WTC11 (cell line): ENCODE measurements around the gene YAP1. TPM values are rescaled to one million over a fixed set of nuclear protein-coding genes. Genes with fewer than 3 reads are reported as not detected.
A peak's percentile ranks its signal among the peaks of the same experiment; 100 is the strongest.

Source experiments
- ATAC-seq: fragments of 200-7000 bp; cut with Tn5 transposase; 2 replicates; pipeline ENCODE4 v1.10.0; 2021; ENCODE audit warnings: mild to moderate bottlenecking, moderate library complexity
- CTCF ChIA-PET: fragments of 300-600 bp; sonication (Branson Sonifier 250); formaldehyde crosslinking; loops from one replicate; lab custom pipeline; 2021; ENCODE audit warnings: antibody characterized with exemption; lab: Charles Lee
- POLR2A ChIA-PET: fragments of 350-600 bp; sonication (Branson Sonifier 250); formaldehyde crosslinking; loops from one replicate; lab custom pipeline; 2021; ENCODE audit warnings: antibody characterized with exemption; lab: Charles Lee
- DNase-seq: peaks from one replicate; pipeline ENCODE4 v3.0.0; 2021; ENCODE audit warnings: low spot score
- H3K27ac Mint-ChIP-seq: 2 replicates; pipeline ENCODE4 v1.8.0; 2021; ENCODE audit warnings: mixed read lengths
- H3K27me3 Mint-ChIP-seq: 2 replicates; pipeline ENCODE4 v1.8.0; 2021; ENCODE audit warnings: low read depth, mild to moderate bottlenecking, moderate library complexity, mixed read lengths
- H3K36me3 Mint-ChIP-seq: 2 replicates; pipeline ENCODE4 v1.8.0; 2021; ENCODE audit warnings: mixed read lengths
- H3K4me1 Mint-ChIP-seq: 2 replicates; pipeline ENCODE4 v1.8.0; 2022; ENCODE audit warnings: mixed read lengths
- H3K4me3 Mint-ChIP-seq: 2 replicates; pipeline ENCODE4 v1.8.0; 2021; ENCODE audit warnings: mild to moderate bottlenecking, moderate library complexity, mixed read lengths
- H3K9me3 Mint-ChIP-seq: 2 replicates; pipeline ENCODE4 v1.8.0; 2021; ENCODE audit warnings: mixed read lengths
- CBFB ChIP-seq: sonication (generic); formaldehyde crosslinking; IDR thresholded peaks from 2 replicates; pipeline ENCODE4 v1.8.1; 2022; ENCODE audit warnings: mild to moderate bottlenecking, low read depth, missing genetic modification reagents
- ERG ChIP-seq: fragments of 250-450 bp; sonication (Bioruptor Pico); IDR thresholded peaks from 2 replicates; pipeline ENCODE4 v1.8.0; 2021; ENCODE audit warnings: mild to moderate bottlenecking
- GRHL2 ChIP-seq: fragments of 250-450 bp; sonication (Bioruptor Pico); IDR thresholded peaks from 2 replicates; pipeline ENCODE4 v1.8.0; 2022; ENCODE audit warnings: mild to moderate bottlenecking, moderate library complexity; ENCODE audit not compliant: insufficient replicate concordance, severe bottlenecking
- HMGA2 ChIP-seq: fragments of 250-450 bp; sonication (Bioruptor Pico); IDR thresholded peaks from 2 replicates; pipeline ENCODE4 v1.4.0; 2021; ENCODE audit warnings: mild to moderate bottlenecking, moderate library complexity
- IRF2 ChIP-seq: sonication (generic); formaldehyde crosslinking; IDR thresholded peaks from 2 replicates; pipeline ENCODE4 v1.8.0; 2022; ENCODE audit warnings: low read depth, missing genetic modification reagents, borderline replicate concordance
- KAT7 ChIP-seq: sonication (generic); formaldehyde crosslinking; IDR thresholded peaks from 2 replicates; pipeline ENCODE4 v1.8.1; 2023; ENCODE audit warnings: missing genetic modification reagents, mild to moderate bottlenecking, borderline replicate concordance
- MYBL2 ChIP-seq: sonication (generic); formaldehyde crosslinking; IDR thresholded peaks from 2 replicates; pipeline ENCODE4 v1.8.1; 2023; ENCODE audit warnings: mild to moderate bottlenecking, moderate library complexity, missing genetic modification reagents
- NFYB ChIP-seq: sonication (generic); formaldehyde crosslinking; conservative IDR thresholded peaks from 2 replicates; pipeline ENCODE4 v1.8.0; 2022; ENCODE audit warnings: low read depth, missing genetic modification reagents
- SOX15 ChIP-seq: fragments of 250-450 bp; sonication (Bioruptor Pico); IDR thresholded peaks from 2 replicates; pipeline ENCODE4 v1.9.0; 2021; ENCODE audit warnings: mild to moderate bottlenecking
- TEAD4 ChIP-seq: sonication (generic); formaldehyde crosslinking; IDR thresholded peaks from 2 replicates; pipeline ENCODE4 v1.8.0; 2022; ENCODE audit warnings: mild to moderate bottlenecking, missing genetic modification reagents
- ZNF416 ChIP-seq: fragments of 250-450 bp; sonication (Bioruptor Pico); IDR thresholded peaks from 2 replicates; pipeline ENCODE4 v1.9.0; 2021; ENCODE audit warnings: mild to moderate bottlenecking, inconsistent platforms
- ZNF423 ChIP-seq: fragments of 250-450 bp; sonication (Bioruptor Pico); IDR thresholded peaks from 2 replicates; pipeline ENCODE4 v2.1.2; 2022; ENCODE audit warnings: mild to moderate bottlenecking, moderate library complexity
- total RNA-seq: library from RNA; stranded (reverse); gene quantifications from 3 replicates; pipeline ENCODE4 v1.2.3, GENCODE V29; 2021
- TF ChIP-seq, protein P1 (sequence below): sonication (generic); formaldehyde crosslinking; IDR thresholded peaks from 2 replicates; pipeline ENCODE4 v1.8.0; 2023; ENCODE audit warnings: mild to moderate bottlenecking, missing genetic modification reagents
- TF ChIP-seq, protein P2 (sequence below): sonication (generic); formaldehyde crosslinking; IDR thresholded peaks from 2 replicates; pipeline ENCODE4 v1.8.1; 2023; ENCODE audit warnings: mild to moderate bottlenecking, moderate library complexity, missing genetic modification reagents
- TF ChIP-seq, protein P3 (sequence below): sonication (generic); formaldehyde crosslinking; IDR thresholded peaks from 2 replicates; pipeline ENCODE4 v1.8.1; 2023; ENCODE audit warnings: mild to moderate bottlenecking, missing genetic modification reagents
- TF ChIP-seq, protein P4 (sequence below): sonication (generic); formaldehyde crosslinking; IDR thresholded peaks from 2 replicates; pipeline ENCODE4 v1.8.0; 2022; ENCODE audit warnings: mild to moderate bottlenecking, missing genetic modification reagents
- TF ChIP-seq, protein P5 (sequence below): fragments of 250-450 bp; sonication (Bioruptor Pico); conservative IDR thresholded peaks from 2 replicates; pipeline ENCODE4 v1.9.0; 2021; ENCODE audit warnings: mild to moderate bottlenecking

YAP1 gene
- total RNA-seq, 1 experiment from 2014 or later: 88.7 TPM

GRCh38 chr11:102099755-102100154 is 10.5 kb upstream of the YAP1 start:
- no peaks in the 10 kb centered on the region for H3K4me1 Mint-ChIP-seq
- no peaks in the 10 kb centered on the region; the same call in 1 of the 2 replicates for H3K36me3 Mint-ChIP-seq
- ChIA-PET POLR2A (no interaction called here), CTCF (no interaction called here)
- H3K9me3 Mint-ChIP-seq: peaks cover 2% of the 10 kb centered on the region; the same call in 1 of the 2 replicates
- DNase-seq (no peak), ATAC-seq (no peak)
- no peak overlapping the region for H3K4me3 Mint-ChIP-seq
- H3K27me3 Mint-ChIP-seq: no peaks in the 10 kb centered on the region
- no peak for TF ChIP-seq KAT7 (CRISPR knock-in tag)
- TF ChIP-seq, protein P1, sequence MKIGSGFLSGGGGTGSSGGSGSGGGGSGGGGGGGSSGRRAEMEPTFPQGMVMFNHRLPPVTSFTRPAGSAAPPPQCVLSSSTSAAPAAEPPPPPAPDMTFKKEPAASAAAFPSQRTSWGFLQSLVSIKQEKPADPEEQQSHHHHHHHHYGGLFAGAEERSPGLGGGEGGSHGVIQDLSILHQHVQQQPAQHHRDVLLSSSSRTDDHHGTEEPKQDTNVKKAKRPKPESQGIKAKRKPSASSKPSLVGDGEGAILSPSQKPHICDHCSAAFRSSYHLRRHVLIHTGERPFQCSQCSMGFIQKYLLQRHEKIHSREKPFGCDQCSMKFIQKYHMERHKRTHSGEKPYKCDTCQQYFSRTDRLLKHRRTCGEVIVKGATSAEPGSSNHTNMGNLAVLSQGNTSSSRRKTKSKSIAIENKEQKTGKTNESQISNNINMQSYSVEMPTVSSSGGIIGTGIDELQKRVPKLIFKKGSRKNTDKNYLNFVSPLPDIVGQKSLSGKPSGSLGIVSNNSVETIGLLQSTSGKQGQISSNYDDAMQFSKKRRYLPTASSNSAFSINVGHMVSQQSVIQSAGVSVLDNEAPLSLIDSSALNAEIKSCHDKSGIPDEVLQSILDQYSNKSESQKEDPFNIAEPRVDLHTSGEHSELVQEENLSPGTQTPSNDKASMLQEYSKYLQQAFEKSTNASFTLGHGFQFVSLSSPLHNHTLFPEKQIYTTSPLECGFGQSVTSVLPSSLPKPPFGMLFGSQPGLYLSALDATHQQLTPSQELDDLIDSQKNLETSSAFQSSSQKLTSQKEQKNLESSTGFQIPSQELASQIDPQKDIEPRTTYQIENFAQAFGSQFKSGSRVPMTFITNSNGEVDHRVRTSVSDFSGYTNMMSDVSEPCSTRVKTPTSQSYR: no peak
- no peak for TF ChIP-seq GRHL2 (CRISPR knock-in tag)
- TF ChIP-seq CBFB (CRISPR knock-in tag): no peak
- TF ChIP-seq, protein P2, sequence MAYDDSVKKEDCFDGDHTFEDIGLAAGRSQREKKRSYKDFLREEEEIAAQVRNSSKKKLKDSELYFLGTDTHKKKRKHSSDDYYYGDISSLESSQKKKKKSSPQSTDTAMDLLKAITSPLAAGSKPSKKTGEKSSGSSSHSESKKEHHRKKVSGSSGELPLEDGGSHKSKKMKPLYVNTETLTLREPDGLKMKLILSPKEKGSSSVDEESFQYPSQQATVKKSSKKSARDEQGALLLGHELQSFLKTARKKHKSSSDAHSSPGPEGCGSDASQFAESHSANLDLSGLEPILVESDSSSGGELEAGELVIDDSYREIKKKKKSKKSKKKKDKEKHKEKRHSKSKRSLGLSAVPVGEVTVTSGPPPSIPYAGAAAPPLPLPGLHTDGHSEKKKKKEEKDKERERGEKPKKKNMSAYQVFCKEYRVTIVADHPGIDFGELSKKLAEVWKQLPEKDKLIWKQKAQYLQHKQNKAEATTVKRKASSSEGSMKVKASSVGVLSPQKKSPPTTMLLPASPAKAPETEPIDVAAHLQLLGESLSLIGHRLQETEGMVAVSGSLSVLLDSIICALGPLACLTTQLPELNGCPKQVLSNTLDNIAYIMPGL (CRISPR knock-in tag): no peak
- TF ChIP-seq NFYB (CRISPR knock-in tag): no peak
- no peak overlapping the region for H3K27ac Mint-ChIP-seq

GRCh38 chr11:102108734-102109440 is 1.4 kb upstream of the YAP1 start:
- ChIA-PET POLR2A (interaction anchor here (0.6 to 1.6 kb wide), 3 partner anchors 160 to 201 kb away, joined by 3 to 7 read pairs (median 3); partner anchors contain the start of gene CEP126), CTCF (interaction anchor here (0.9 to 1.4 kb wide), 2 partner anchors 101 to 201 kb away, joined by 3 to 4 read pairs; no protein-coding TSS in a partner anchor)
- Mint-ChIP-seq H3K4me1 (peaks cover 25% of the 10 kb centered on the region), H3K27ac (peak overlapping the region; percentile 99; the same call in 1 of the 2 replicates), H3K27me3 (no peaks in the 10 kb centered on the region), H3K4me3 (peak overlapping the region; percentile 98), H3K36me3 (no peaks in the 10 kb centered on the region; the same call in none of the 2 replicates), H3K9me3 (peaks cover 11% of the 10 kb centered on the region)
- TF ChIP-seq, protein P3, sequence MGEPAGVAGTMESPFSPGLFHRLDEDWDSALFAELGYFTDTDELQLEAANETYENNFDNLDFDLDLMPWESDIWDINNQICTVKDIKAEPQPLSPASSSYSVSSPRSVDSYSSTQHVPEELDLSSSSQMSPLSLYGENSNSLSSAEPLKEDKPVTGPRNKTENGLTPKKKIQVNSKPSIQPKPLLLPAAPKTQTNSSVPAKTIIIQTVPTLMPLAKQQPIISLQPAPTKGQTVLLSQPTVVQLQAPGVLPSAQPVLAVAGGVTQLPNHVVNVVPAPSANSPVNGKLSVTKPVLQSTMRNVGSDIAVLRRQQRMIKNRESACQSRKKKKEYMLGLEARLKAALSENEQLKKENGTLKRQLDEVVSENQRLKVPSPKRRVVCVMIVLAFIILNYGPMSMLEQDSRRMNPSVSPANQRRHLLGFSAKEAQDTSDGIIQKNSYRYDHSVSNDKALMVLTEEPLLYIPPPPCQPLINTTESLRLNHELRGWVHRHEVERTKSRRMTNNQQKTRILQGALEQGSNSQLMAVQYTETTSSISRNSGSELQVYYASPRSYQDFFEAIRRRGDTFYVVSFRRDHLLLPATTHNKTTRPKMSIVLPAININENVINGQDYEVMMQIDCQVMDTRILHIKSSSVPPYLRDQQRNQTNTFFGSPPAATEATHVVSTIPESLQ (CRISPR knock-in tag): no peak
- no peak for TF ChIP-seq SOX15 (CRISPR knock-in tag)
- no peak for TF ChIP-seq TEAD4 (CRISPR knock-in tag)
- TF ChIP-seq IRF2 (CRISPR knock-in tag): no peak
- no peak for TF ChIP-seq MYBL2 (CRISPR knock-in tag)
- DNase-seq (no peak), ATAC-seq (no peak)

- Mint-ChIP-seq H3K27me3 (no peaks in the 10 kb centered on the region), H3K4me3 (peak overlapping the region; percentile 92), H3K36me3 (no peaks in the 10 kb centered on the region; the same call in none of the 2 replicates), H3K4me1 (peaks cover 42% of the 10 kb centered on the region), H3K9me3 (peaks cover 3% of the 10 kb centered on the region; the same call in 1 of the 2 replicates), H3K27ac (no peak overlapping the region; the same call in 1 of the 2 replicates)
- POLR2A ChIA-PET: interaction anchor here (0.7 to 1.0 kb wide), 3 partner anchors 63 to 159 kb away, joined by 3 to 5 read pairs (median 3); no protein-coding TSS in a partner anchor
- CTCF ChIA-PET: interaction anchor here (0.9 kb wide), 1 partner anchor 158 kb away, joined by 5 read pairs; no protein-coding TSS in a partner anchor
- DNase-seq (no peak), ATAC-seq (no peak)
- no peak for TF ChIP-seq ZNF416 (CRISPR knock-in tag)
- TF ChIP-seq, protein P4, sequence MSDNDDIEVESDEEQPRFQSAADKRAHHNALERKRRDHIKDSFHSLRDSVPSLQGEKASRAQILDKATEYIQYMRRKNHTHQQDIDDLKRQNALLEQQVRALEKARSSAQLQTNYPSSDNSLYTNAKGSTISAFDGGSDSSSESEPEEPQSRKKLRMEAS (CRISPR knock-in tag): no peak
- TF ChIP-seq ERG: peak; percentile 19; the same call in 1 of the 2 replicates
- TF ChIP-seq, protein P5, sequence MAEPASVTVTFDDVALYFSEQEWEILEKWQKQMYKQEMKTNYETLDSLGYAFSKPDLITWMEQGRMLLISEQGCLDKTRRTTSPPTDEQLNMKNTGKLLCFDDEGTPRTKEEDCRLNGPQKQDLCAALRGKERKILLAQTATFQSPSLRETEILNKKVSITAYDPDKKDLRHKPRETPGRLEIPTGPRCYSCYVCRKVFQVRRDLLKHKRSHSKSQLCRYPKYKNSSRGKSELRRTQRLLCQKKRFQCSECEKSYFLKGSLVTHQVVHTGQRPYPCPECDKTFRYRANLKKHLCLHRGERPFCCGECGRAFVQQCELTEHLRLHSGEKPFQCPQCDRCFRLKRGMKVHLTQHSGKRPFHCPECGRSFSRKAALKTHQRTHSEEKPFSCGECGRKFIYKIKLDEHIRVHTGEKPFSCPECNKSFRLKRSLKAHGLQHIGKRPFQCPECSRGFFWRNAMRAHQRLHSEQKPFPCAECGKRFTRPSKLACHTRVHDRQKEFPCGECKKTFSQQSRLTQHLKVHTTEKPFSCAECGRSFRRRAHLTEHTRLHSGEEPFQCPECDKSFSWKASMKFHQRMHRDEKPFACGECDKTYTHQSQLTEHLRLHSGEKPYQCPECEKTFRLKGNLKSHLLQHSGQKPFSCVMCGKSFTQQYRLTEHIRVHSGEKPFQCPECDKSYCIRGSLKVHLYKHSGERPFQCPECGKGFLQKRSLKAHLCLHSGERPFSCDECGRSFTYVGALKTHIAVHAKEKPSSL (CRISPR knock-in tag): no peak
- TF ChIP-seq HMGA2 (CRISPR knock-in tag): no peak
- peak; percentile 67; the same call in 1 of the 2 replicates for TF ChIP-seq ZNF423 (CRISPR knock-in tag)
- no peak for TF ChIP-seq TEAD4 (CRISPR knock-in tag)
Observed at GRCh38 chr11:102110761-102111010, 439 bp downstream of the YAP1 start.
